ENCODE results near the gene MLH3. TPM values are rescaled to one million over a fixed set of nuclear protein-coding genes. Genes with fewer than 3 reads are reported as not detected.

The MLH3 gene
- total and polyA plus RNA-seq, 2 of the 13 experiments (the other 11 are each of a cell fraction or from before 2014, with no cell fraction given), result 14.4 to 24.8 TPM

GRCh38 chr14:75069121-75069810 is 18.0 kb upstream of the MLH3 start, which contains the start of gene ZC2HC1C (continued):
- no peak for TF ChIP-seq MED8 (CRISPR knock-in tag; IDR thresholded peaks at IDR 0.05; ENCODE audit: insufficient replicate concordance)
- TF ChIP-seq TFAP4 (IDR thresholded peaks at IDR 0.05; ENCODE audit: borderline replicate concordance, low read depth), result peak; percentile 94
- TF ChIP-seq MXD1 (CRISPR knock-in tag; IDR thresholded peaks at IDR 0.05), result peak; percentile 65; the same call in 1 of the 2 replicates
- TF ChIP-seq THAP7 (CRISPR knock-in tag; IDR thresholded peaks at IDR 0.05), result 0 out of 2 replicates have a peak, but pooled peaks have one; percentile 18
- 0 out of 2 replicates have a peak, but pooled peaks have one; percentile 88 for TF ChIP-seq ZNF414 (CRISPR knock-in tag; IDR thresholded peaks at IDR 0.05)
- TF ChIP-seq E2F2 (CRISPR knock-in tag; IDR thresholded peaks at IDR 0.05; ENCODE audit: borderline replicate concordance), result peak; percentile 87; the same call in 1 of the 2 replicates
- TF ChIP-seq ZNF18 (CRISPR knock-in tag; IDR thresholded peaks at IDR 0.05; ENCODE audit: insufficient replicate concordance), result peak; percentile 57
- no peak for TF ChIP-seq HNRNPK (IDR thresholded peaks at IDR 0.05; ENCODE audit: low read depth, low read length, poor library complexity, severe bottlenecking)
- no peak for TF ChIP-seq NCOA5 (CRISPR knock-in tag; IDR thresholded peaks at IDR 0.05)
- no peak for TF ChIP-seq ZNF251 (CRISPR knock-in tag; IDR thresholded peaks at IDR 0.05)
- no peak for TF ChIP-seq ELF3 (CRISPR knock-in tag; IDR thresholded peaks at IDR 0.05)
- TF ChIP-seq NFYB (CRISPR knock-in tag; IDR thresholded peaks at IDR 0.05), result 0 out of 2 replicates have a peak, but pooled peaks have one; percentile 26
- 0 out of 2 replicates have a peak, but pooled peaks have one; percentile 21 for TF ChIP-seq ZNF629 (CRISPR knock-in tag; conservative IDR thresholded peaks at IDR 0.05)
- TF ChIP-seq SNAI1 (CRISPR knock-in tag; IDR thresholded peaks at IDR 0.05; ENCODE audit: borderline replicate concordance), result peak; percentile 75; the same call in 1 of the 2 replicates
- peak; percentile 75; the same call in 1 of the 2 replicates for TF ChIP-seq RFX1 (IDR thresholded peaks at IDR 0.05)
- no peak; the same call in 1 of the 2 replicates for TF ChIP-seq FOSL2 (CRISPR knock-in tag; IDR thresholded peaks at IDR 0.05)
- peak; percentile 29 for TF ChIP-seq RBM22 (optimal IDR thresholded peaks at IDR 0.05; ENCODE audit: low read length)
- TF ChIP-seq HDAC2 (CRISPR knock-in tag; IDR thresholded peaks at IDR 0.05), result peak; percentile 53
- no peak for TF ChIP-seq NFATC3 (CRISPR knock-in tag; IDR thresholded peaks at IDR 0.05)
- TF ChIP-seq ARNTL (CRISPR knock-in tag; IDR thresholded peaks at IDR 0.05), result peak; percentile 50; the same call in 1 of the 2 replicates
- TF ChIP-seq FOXK2 (IDR thresholded peaks at IDR 0.05), result no peak
- TF ChIP-seq ETV6 (CRISPR knock-in tag; conservative IDR thresholded peaks at IDR 0.05), result 0 out of 2 replicates have a peak, but pooled peaks have one; percentile 38
- no peak for TF ChIP-seq FOXA1 (IDR thresholded peaks at IDR 0.05)
- TF ChIP-seq FOXA1 (CRISPR knock-in tag; IDR thresholded peaks at IDR 0.05), result no peak
- no peak for TF ChIP-seq ZNF713 (CRISPR knock-in tag; IDR thresholded peaks at IDR 0.05)
- peak; percentile 63 for TF ChIP-seq IKZF4 (CRISPR knock-in tag; IDR thresholded peaks at IDR 0.05; ENCODE audit: borderline replicate concordance, low read depth, not compliant biosample characterization)

All from HepG2 (cell line).